Esophagus muscularis mucosa (tissue), 4 donors: ENCODE measurements around the gene CD46. TPM values are rescaled to one million over a fixed set of nuclear protein-coding genes. Genes with fewer than 3 reads are reported as not detected.
"Not testable (repeated sequence)": the region's sequence is repeated elsewhere in the genome, so short reads cannot be mapped to it uniquely, and the experiment has no call there.

Experiments
- DNase-seq: peaks from one replicate; pipeline ENCODE4 v3.0.0-alpha.2; 2017; ENCODE audit errors: extremely low spot score
- H3K27ac ChIP-seq, 4 donors: fragments of 200-600 bp; sonication (generic); replicated peaks in 1 of 4; 1 replicate in 3 of 4; 2 replicates in 1 of 4; pipeline ENCODE4 v1.5.1; 2016 to 2019; ENCODE audit warnings: mild to moderate bottlenecking in 1 of 4
- H3K27me3 ChIP-seq, 4 donors: fragments of 200-600 bp; sonication (generic); one replicate each; pipeline versions ENCODE4 v1.5.1 to v1.6.0; 2016 to 2019
- H3K36me3 ChIP-seq, 4 donors: fragments of 200-600 bp; sonication (generic); one replicate each; pipeline ENCODE4 v1.5.1; 2016 to 2019
- H3K4me1 ChIP-seq, 4 donors: fragments of 200-600 bp; sonication (generic); one replicate each; pipeline ENCODE4 v1.5.1; 2016 to 2019
- H3K4me3 ChIP-seq, 4 donors: fragments of 200-600 bp; sonication (generic); 1 replicate in 2 of 4; 2 replicates in 2 of 4; pipeline ENCODE4 v1.5.1; 2016 to 2019; ENCODE audit warnings: mild to moderate bottlenecking in 4 of 4, moderate library complexity in 1 of 4
- H3K9me3 ChIP-seq, 4 donors: fragments of 200-600 bp; sonication (generic); 1 replicate in 3 of 4; 2 replicates in 1 of 4; pipeline ENCODE4 v1.5.1; 2016 to 2019
- CTCF ChIP-seq, 3 experiments: fragments of 200-600 bp in 2 of 3; fragments of 450-650 bp in 1 of 3; sonication (generic) in 2 of 3; IDR thresholded peaks; one replicate each; pipeline ENCODE4 v1.5.1; 2017 to 2019; ENCODE audit warnings: antibody characterized with exemption in 3 of 3, mild to moderate bottlenecking in 2 of 3, moderate library complexity in 1 of 3
- EP300 ChIP-seq: sonication (generic); formaldehyde crosslinking; IDR thresholded peaks from one replicate; pipeline ENCODE4 v1.6.1; 2017; ENCODE audit warnings: antibody characterized with exemption
- POLR2A ChIP-seq: fragments of 450-650 bp; IDR thresholded peaks from one replicate; pipeline ENCODE4 v1.6.1; 2017; ENCODE audit warnings: antibody characterized with exemption, moderate library complexity, mild to moderate bottlenecking, low read depth
- POLR2AphosphoS5 ChIP-seq, 2 donors: sonication (generic); formaldehyde crosslinking; IDR thresholded peaks; one replicate each; pipeline ENCODE4 v1.6.1; 2017; ENCODE audit warnings: antibody characterized with exemption in 2 of 2
- WGBS: methylation state at CpG from one replicate; pipeline ENCODE4 v1.1.5; 2018; 5-methylcytosine and 5-hydroxymethylcytosine counted together
- intact Hi-C: fragments of 100-400 bp; cut with DNase I; formaldehyde crosslinking; loops from one replicate; pipeline ENCODE4 v1.15.1; 2023
- total RNA-seq, 4 donors: library from RNA; depleted of rRNA; stranded (reverse); fragments of >200 nt; gene quantifications; one replicate each; pipeline versions ENCODE4 v1.1.0 to v1.2.1, GENCODE V29; 2016

CD46 gene
- total RNA-seq, 4 donors from 2014 or later = 65.6 to 86.4 (median 69.2) TPM

DNA sequence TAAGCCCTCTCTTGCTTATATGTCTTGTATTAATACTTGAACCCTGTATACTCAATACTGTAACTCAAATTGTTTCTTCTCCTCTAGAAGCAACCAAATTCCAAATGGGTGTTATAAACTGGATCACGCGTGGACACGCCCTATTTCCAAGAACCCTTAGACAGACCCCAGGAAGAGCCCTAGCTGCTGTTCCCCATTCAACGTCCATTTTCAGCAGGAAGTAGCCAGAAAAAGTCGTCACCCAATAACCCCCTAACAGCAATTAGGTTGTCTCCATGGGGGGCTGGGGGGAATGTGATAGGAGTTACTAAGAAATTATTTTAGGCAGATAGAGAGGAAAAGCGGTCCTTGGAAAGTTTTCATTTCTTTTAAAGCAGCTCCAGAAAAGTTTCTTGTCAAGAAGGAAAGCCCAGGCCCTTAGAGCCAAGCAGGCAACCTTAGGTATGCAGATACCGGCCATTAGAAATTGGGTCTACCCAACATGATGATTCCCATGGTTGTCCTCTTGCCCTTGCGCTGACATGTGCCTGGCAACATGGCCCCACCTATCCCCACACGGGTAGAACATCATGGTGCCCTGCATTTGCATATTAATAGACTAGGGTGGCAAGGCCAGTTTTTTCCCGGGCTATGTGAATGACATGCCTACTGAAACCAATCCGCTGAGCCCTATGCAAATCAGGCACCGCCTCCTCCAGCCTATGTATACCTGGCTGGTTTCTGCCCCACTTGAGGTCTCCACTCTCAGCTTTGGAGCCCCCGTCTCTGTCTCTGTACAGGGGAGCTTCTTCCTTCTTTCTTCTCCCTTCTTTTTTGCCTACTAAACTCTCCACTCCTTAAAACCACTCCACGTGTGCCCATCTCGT, 4.0 kb upstream of the CD46 start:
- TF ChIP-seq CTCF (IDR thresholded peaks at IDR 0.05) = no peak
- no peak for TF ChIP-seq EP300
- TF ChIP-seq POLR2AphosphoS5 (IDR thresholded peaks at IDR 0.05) = no peak
- TF ChIP-seq POLR2A = no peak
- no peak overlapping the region for H3K4me3 ChIP-seq
- DNase-seq = no peak
- H3K27ac ChIP-seq = no peak overlapping the region
- H3K27me3 ChIP-seq = no peaks in the 10 kb centered on the region
- H3K9me3 ChIP-seq = no peaks in the 10 kb centered on the region
- peaks cover 13 to 17% (median 14%) of the 10 kb centered on the region in 4 donors for H3K4me1 ChIP-seq
- intact Hi-C loops = no loop called here
- WGBS = 90% methylated on average over 15 of the region's 15 CpGs
- H3K36me3 ChIP-seq = no peaks in the 10 kb centered on the region

DNA sequence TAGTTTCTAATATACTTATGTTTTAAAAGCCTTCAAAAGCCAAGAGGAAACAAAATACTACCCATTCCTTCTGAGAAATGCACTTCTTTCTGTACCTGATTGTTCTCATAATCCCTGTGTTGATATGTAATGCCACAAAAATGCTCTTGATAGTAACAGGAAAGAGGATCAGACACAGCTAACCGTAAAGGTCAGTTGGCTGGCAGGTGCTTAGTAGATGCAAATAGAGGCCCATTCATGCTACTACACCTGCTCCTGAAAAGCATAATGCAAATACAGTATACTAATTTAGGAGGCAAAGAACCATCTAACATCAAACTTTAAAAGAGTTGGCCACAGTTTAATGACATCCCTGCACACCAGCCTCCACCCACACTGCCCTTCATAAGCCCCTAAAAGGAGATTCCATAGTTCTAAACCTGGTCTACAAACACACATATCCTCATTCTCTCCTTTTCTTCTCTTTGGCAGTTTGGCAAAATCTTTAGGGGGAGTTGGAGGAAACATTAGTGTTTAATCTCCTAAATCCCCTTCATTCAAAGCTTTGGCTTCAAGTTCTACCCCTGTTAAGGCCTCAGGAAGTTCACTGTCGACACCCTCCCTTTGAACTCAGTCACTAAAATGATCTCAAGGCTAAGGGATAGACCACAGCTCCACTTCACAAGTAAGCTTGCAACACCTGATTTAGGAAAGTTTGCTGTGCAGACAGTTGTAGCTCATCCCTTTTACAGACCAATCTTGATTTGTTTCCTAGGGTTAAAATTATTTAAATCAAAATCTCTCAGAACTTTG, 2.9 kb upstream of the CD46 start:
- intact Hi-C loops = no loop called here
- DNase-seq = no peak
- Histone ChIP-seq H3K9me3 (no peaks in the 10 kb centered on the region), H3K4me1 (peaks cover 24 to 27% (median 25%) of the 10 kb centered on the region in 4 donors), H3K27ac (no peak overlapping the region), H3K4me3 (no peak overlapping the region), H3K27me3 (no peaks in the 10 kb centered on the region), H3K36me3 (no peaks in the 10 kb centered on the region)
- TF ChIP-seq POLR2A (no peak), CTCF (IDR thresholded peaks at IDR 0.05) (no peak), EP300 (no peak), POLR2AphosphoS5 (IDR thresholded peaks at IDR 0.05) (no peak)
- 64% methylated on average over 2 of the region's 2 CpGs for WGBS

DNA sequence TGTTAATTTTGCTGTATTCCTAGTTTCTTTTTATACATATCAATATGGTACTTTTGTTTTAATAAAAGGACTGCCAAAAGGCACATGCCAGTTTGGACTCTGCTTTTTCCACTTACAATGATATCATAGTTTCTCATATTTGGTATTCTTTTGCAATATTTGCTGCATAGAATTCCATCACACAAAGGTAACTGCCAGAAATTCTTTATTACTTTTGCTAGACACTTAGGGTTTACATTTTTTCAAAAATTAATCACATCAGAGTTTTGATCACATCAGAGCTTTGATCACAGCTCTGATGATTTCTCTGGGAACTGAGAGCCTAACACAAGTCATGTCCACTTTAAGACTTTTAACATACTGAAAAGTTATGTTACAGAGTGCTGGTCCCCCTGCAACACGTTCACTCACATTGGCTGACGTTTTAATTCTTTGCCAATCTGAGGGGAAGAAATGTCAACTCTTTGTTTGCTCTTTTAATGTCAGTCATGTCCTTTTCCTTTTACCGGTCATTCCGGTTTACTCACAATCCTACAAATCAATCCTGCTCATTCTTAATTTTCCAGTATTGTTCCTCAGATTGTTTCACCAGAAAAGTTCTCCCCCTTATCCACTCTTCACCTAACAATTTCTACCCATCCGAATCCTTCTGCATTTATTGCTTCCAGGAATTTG, 1.1 kb upstream of the CD46 start:
- Histone ChIP-seq H3K9me3 (no peaks in the 10 kb centered on the region), H3K4me3 (peak overlapping the region; percentile 75 to 93 (median 88)), H3K36me3 (no peaks in the 10 kb centered on the region), H3K4me1 (peaks cover 41 to 46% (median 42%) of the 10 kb centered on the region in 4 donors), H3K27ac (peak overlapping the region; percentile 88 to 91 (median 89)), H3K27me3 (no peaks in the 10 kb centered on the region)
- TF ChIP-seq EP300 (no peak), CTCF (IDR thresholded peaks at IDR 0.05) (no peak), POLR2A (no peak), POLR2AphosphoS5 (IDR thresholded peaks at IDR 0.05) (no peak)
- intact Hi-C loops = loop anchor here (5.0 kb wide), 2 partner anchors 47 to 122 kb away; no protein-coding TSS in a partner anchor
- no peak for DNase-seq
- whole genome bisulfite sequencing = 62% methylated on average over 5 of the region's 5 CpGs

GRCh38 chr1:207751463-207751789, 428 bp upstream of the CD46 start:
- H3K27me3 ChIP-seq, H3K9me3 ChIP-seq, DNase-seq, H3K36me3 ChIP-seq: not testable (repeated sequence)
- Histone ChIP-seq H3K27ac (peak overlapping the region; percentile 88 to 91 (median 89)), H3K4me3 (peak overlapping the region; percentile 75 to 93 (median 88)), H3K4me1 (peaks cover 42 to 51% (median 47%) of the 10 kb centered on the region in 4 donors)
- 18% methylated on average over 7 of the region's 7 CpGs for WGBS
- intact Hi-C loops = loop anchor here (5.0 kb wide), 2 partner anchors 46 to 121 kb away; no protein-coding TSS in a partner anchor
